Neuronal stem cell (in vitro differentiated cells): Measurements from ENCODE around the gene EN2.

Experiments used
- DNase-seq: peaks from one replicate; pipeline ENCODE4 v3.0.0-alpha.2; 2013; ENCODE audit warnings: low spot score
- H2AFZ ChIP-seq: one replicate; pipeline ENCODE4 v1.6.1; 2013; ENCODE audit warnings: mild to moderate bottlenecking, low read length, inconsistent platforms
- H2AK5ac ChIP-seq: 2 replicates; pipeline ENCODE4 v1.6.1; 2013; ENCODE audit warnings: low read depth, mild to moderate bottlenecking, inconsistent platforms, low read length, moderate library complexity, mixed read lengths
- H2BK120ac ChIP-seq: 2 replicates; pipeline ENCODE4 v1.6.1; 2013; ENCODE audit warnings: low read depth, mild to moderate bottlenecking, inconsistent platforms, low read length, moderate library complexity, mixed read lengths
- H2BK12ac ChIP-seq: one replicate; pipeline ENCODE4 v1.6.1; 2013; ENCODE audit warnings: low read length, inconsistent platforms
- H2BK15ac ChIP-seq: 2 replicates; pipeline ENCODE4 v1.6.1; 2013; ENCODE audit warnings: mild to moderate bottlenecking, low read length, inconsistent platforms, mixed read lengths
- H2BK5ac ChIP-seq: one replicate; pipeline ENCODE4 v1.6.1; 2013; ENCODE audit warnings: inconsistent platforms, mild to moderate bottlenecking, low read length, moderate library complexity
- H3K14ac ChIP-seq: one replicate; pipeline ENCODE4 v1.6.1; 2013; ENCODE audit warnings: low read length, inconsistent platforms
- H3K18ac ChIP-seq: 2 replicates; pipeline ENCODE4 v1.6.1; 2013; ENCODE audit warnings: low read length, inconsistent platforms
- H3K23ac ChIP-seq: 2 replicates; pipeline ENCODE4 v1.6.1; 2013; ENCODE audit warnings: low read depth, mild to moderate bottlenecking, mixed read lengths, low read length, inconsistent platforms; ENCODE audit not compliant: poor library complexity
- H3K27ac ChIP-seq: replicated peaks from 3 replicates; pipeline ENCODE4 v1.5.1; 2013; ENCODE audit warnings: low read length, inconsistent platforms
- H3K27me3 ChIP-seq, 3 experiments: 2 replicates each; pipeline ENCODE4 v1.6.1; 2013; ENCODE audit warnings: low read length in 3 of 3, mild to moderate bottlenecking in 2 of 3, inconsistent platforms in 1 of 3, low read depth in 1 of 3, mixed read lengths in 1 of 3, moderate library complexity in 1 of 3; ENCODE audit not compliant: control insufficient read depth in 3 of 3, insufficient read depth in 3 of 3
- H3K36me3 ChIP-seq, 2 donors: replicated peaks in 1 of 2; 2 replicates each; pipeline ENCODE4 v1.6.1; 2013; ENCODE audit warnings: low read length in 2 of 2; ENCODE audit not compliant: control insufficient read depth in 2 of 2, insufficient read depth in 2 of 2
- H3K4ac ChIP-seq: 2 replicates; pipeline ENCODE4 v1.6.1; 2013; ENCODE audit warnings: inconsistent platforms, mild to moderate bottlenecking, low read length, moderate library complexity
- H3K4me1 ChIP-seq, 2 donors: 1 replicate in 1 of 2; 2 replicates in 1 of 2; pipeline ENCODE4 v1.6.1; 2013; ENCODE audit warnings: low read length in 2 of 2, low read depth in 1 of 2; ENCODE audit not compliant: control insufficient read depth in 2 of 2, insufficient read depth in 1 of 2
- H3K4me2 ChIP-seq: one replicate; pipeline ENCODE4 v1.6.1; 2013; ENCODE audit warnings: mild to moderate bottlenecking, low read length, inconsistent platforms; ENCODE audit not compliant: insufficient read depth, poor library complexity, severe bottlenecking
- H3K4me3 ChIP-seq, 2 donors: 2 replicates each; pipeline ENCODE4 v1.5.1; 2013; ENCODE audit warnings: low read length in 2 of 2, mild to moderate bottlenecking in 2 of 2, inconsistent platforms in 1 of 2, moderate library complexity in 1 of 2
- H3K79me1 ChIP-seq: one replicate; pipeline ENCODE4 v1.6.1; 2013; ENCODE audit warnings: low read depth, mild to moderate bottlenecking, inconsistent platforms, low read length, moderate library complexity
- H3K9ac ChIP-seq: one replicate; pipeline ENCODE4 v1.6.1; 2013; ENCODE audit warnings: mild to moderate bottlenecking, low read depth, low read length, inconsistent platforms; ENCODE audit not compliant: poor library complexity
- H3K9me3 ChIP-seq, 2 donors: replicated peaks in 1 of 2; 2 replicates each; pipeline versions ENCODE3 to v1.6.1; 2013; ENCODE audit warnings: low read length in 2 of 2, mild to moderate bottlenecking in 2 of 2, inconsistent platforms in 1 of 2, low read depth in 1 of 2, mixed read lengths in 1 of 2, moderate library complexity in 1 of 2; ENCODE audit not compliant: control insufficient read depth in 2 of 2, insufficient read depth in 1 of 2
- H4K8ac ChIP-seq: one replicate; pipeline ENCODE4 v1.6.1; 2013; ENCODE audit warnings: low read depth, mild to moderate bottlenecking, inconsistent platforms, low read length, moderate library complexity
- H4K91ac ChIP-seq: one replicate; pipeline ENCODE4 v1.6.1; 2013; ENCODE audit warnings: low read length, low read depth, mild to moderate bottlenecking, inconsistent platforms; ENCODE audit not compliant: poor library complexity
- WGBS, 2 donors: extraction: QIAGEN DNeasy Blood & Tissue Kit; methylation state at CpG; one replicate each; pipeline ENCODE4 v1.1.7; 2013; ENCODE audit warnings: missing lambda C conversion rate in 2 of 2, mixed read lengths in 1 of 2; ENCODE audit not compliant: insufficient read length in 2 of 2, insufficient replicate concordance in 1 of 2; ENCODE audit errors: extremely low coverage in 2 of 2; 5-methylcytosine and 5-hydroxymethylcytosine counted together

Gene EN2

DNA sequence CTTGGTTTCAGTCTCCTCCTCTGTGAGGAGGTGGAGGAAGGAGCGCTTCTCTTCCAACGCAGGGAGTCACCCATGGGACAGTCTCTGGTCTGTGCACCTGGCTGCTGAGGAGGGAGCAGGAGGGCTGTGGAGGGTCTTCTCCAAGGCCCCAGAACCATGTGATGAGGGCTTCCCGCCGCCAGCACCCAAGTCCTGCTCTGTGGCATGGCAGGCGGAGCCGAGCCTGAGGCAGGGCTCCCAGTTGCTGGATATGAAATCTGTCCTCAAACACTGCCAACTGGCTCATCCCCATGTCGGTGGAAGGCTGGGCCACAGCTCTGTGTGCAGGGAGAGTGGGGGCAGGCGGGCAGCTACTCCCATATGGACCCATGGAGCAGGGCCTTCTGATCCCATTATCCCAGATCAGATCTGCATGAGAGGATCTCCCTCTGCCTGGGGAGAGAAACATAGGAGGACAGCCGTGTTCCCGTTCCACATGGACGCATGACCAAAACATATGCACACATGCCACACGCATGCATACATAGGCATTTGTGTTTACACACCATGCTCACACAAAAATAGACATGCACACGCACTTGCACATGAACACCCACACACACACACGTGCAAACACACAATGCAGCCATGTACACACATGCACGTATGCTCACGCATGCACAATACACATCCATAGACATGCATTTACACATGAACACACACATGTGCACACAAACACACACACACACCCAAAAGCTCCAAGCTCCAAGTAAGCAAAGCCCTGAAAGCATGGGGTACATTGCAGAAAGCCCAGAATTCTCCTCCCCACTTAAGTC lies 38.8 kb upstream of the EN2 start:
- H3K18ac ChIP-seq, result peak overlapping the region; percentile 5
- H3K4ac ChIP-seq, result no peak overlapping the region
- no peak overlapping the region for H3K14ac ChIP-seq
- H4K91ac ChIP-seq, result no peak overlapping the region
- peaks cover 0 to 2% of the 10 kb centered on the region in 2 donors for H3K9me3 ChIP-seq
- H2BK12ac ChIP-seq, result no peak overlapping the region
- H2BK5ac ChIP-seq, result no peak overlapping the region
- WGBS, 2 donors, result no CpG with 5 or more reads among the region's 16 CpGs
- no peaks in the 10 kb centered on the region for H3K36me3 ChIP-seq
- no peak overlapping the region for H3K4me2 ChIP-seq
- H3K9ac ChIP-seq, result no peak overlapping the region
- H3K23ac ChIP-seq, result peak overlapping the region; percentile 4
- H3K27me3 ChIP-seq, result peaks cover 0 to 61% (median 0%) of the 10 kb centered on the region in 3 experiments
- H3K4me3 ChIP-seq, result peak overlapping the region in 1 of 2 donors; percentile 61
- no peak overlapping the region for H2BK120ac ChIP-seq
- H3K27ac ChIP-seq, result no peak overlapping the region
- H4K8ac ChIP-seq, result no peak overlapping the region
- H2BK15ac ChIP-seq, result no peak overlapping the region
- H3K79me1 ChIP-seq, result no peaks in the 10 kb centered on the region
- no peak overlapping the region for H2AK5ac ChIP-seq
- DNase-seq, result no peak
- peaks cover 0 to 3% of the 10 kb centered on the region in 2 donors for H3K4me1 ChIP-seq
- H2AFZ ChIP-seq, result no peak overlapping the region

DNA sequence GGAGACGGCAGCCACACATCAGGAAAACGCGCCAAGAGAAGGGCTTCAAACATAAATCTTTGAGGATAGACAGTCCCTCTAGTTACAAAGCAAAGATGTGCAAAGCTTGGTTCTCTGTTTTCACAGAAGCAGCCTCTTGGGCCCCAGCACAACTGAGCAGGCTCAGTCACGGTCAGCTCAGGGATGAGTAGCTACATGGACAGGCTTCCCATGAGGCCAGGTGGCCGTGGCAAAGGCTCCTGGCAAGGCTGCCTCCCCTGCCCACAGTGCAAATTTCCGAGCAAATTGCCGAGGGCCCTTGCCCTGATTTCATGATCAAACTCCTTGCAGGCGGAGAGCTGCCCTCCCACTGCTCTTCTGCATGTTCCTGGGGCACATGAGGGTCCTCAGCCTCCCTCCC lies 37.8 kb upstream of the EN2 start:
- Histone ChIP-seq H3K27me3 (peaks cover 0 to 66% (median 0%) of the 10 kb centered on the region in 3 experiments), H3K9ac (no peak overlapping the region), H3K4me3 (no peak overlapping the region), H3K4ac (no peak overlapping the region), H2BK120ac (no peak overlapping the region), H4K91ac (no peak overlapping the region), H3K14ac (no peak overlapping the region), H3K4me2 (no peak overlapping the region), H4K8ac (no peak overlapping the region), H2AFZ (no peak overlapping the region), H3K79me1 (no peaks in the 10 kb centered on the region), H2BK15ac (no peak overlapping the region), H3K4me1 (peaks cover 0 to 3% of the 10 kb centered on the region in 2 donors), H2BK5ac (no peak overlapping the region), H3K23ac (no peak overlapping the region), H3K36me3 (no peaks in the 10 kb centered on the region), H3K27ac (no peak overlapping the region), H3K9me3 (peaks cover 0 to 2% of the 10 kb centered on the region in 2 donors), H3K18ac (no peak overlapping the region), H2BK12ac (no peak overlapping the region), H2AK5ac (no peak overlapping the region)
- no CpG with 5 or more reads among the region's 8 CpGs for WGBS, 2 donors
- no peak for DNase-seq

DNA sequence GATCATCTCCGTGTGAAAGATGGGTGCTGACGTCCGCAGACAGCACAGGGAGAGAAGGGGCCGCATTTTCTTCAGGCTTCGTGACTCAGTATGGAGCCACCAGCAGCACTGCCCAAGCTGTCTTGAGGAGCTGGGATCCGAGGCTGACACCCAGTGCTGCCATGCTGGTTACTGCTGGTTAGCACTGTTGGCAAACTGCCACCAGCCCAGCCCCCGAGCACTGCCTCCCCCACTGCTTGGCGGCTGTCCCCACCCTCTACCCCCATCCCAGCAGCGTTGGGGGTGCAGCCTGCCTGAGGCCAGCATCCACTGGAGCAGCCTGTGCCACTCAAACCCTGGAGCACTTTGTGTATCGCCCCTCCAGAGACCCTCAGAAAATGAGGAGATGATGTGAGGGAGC lies 35.8 kb upstream of the EN2 start:
- H2BK5ac ChIP-seq, result no peak overlapping the region
- no CpG with 5 or more reads among the region's 10 CpGs for WGBS, 2 donors
- H3K36me3 ChIP-seq, result no peaks in the 10 kb centered on the region

DNA sequence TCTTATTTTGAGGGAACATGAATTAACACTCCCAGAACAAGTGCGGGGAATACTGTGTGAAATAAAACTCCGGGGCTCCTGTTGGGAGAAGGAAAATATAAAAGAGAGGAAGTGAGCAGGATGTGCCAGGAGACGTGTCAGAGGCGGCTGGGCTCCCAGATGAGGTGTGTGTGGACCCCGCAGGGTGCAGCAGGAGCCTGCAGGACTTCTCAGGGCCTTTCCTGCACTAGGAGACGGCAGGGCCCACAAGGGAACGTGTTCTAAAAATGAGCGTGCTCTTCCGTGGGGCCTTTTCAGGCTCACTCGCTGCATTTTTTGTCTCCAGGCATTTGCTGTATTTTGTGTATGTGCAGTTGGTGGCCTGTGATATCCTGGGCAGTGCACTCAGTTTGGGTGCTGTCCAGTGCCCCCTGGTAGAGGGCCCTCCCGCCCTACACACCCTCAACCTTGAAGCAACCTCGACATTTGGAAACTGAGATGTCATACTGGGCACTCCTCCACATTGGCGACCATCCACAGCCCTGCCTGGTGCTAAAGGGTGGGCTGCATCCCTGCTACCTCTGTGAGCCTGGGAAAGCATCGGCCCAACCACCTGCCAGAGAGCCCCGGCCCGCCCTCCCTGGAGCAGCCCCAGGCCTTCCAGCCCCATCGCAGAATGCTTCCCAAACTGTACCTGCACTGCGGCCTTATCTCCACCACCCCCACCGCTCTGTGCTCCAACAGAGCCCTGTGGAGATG lies 35.2 kb upstream of the EN2 start:
- Histone ChIP-seq H3K4ac (no peak overlapping the region), H2BK5ac (no peak overlapping the region), H3K9me3 (peaks cover 0 to 2% of the 10 kb centered on the region in 2 donors), H2BK120ac (no peak overlapping the region), H3K14ac (no peak overlapping the region), H2BK12ac (no peak overlapping the region), H4K8ac (no peak overlapping the region), H3K27me3 (peaks cover 0 to 73% (median 0%) of the 10 kb centered on the region in 3 experiments), H3K18ac (peak overlapping the region; percentile 45), H3K27ac (no peak overlapping the region), H2AFZ (no peak overlapping the region), H3K79me1 (no peaks in the 10 kb centered on the region), H3K23ac (peak overlapping the region; percentile 66), H2BK15ac (no peak overlapping the region), H3K4me3 (no peak overlapping the region), H3K9ac (no peak overlapping the region), H3K4me2 (no peak overlapping the region), H3K4me1 (peaks cover 0 to 3% of the 10 kb centered on the region in 2 donors), H3K36me3 (no peaks in the 10 kb centered on the region), H2AK5ac (no peak overlapping the region), H4K91ac (no peak overlapping the region)
- DNase-seq, result no peak
- WGBS, 2 donors, result no CpG with 5 or more reads among the region's 19 CpGs

More for the DNA sequence above, 35.8 kb upstream of the EN2 start:
- Histone ChIP-seq H3K27me3 (peaks cover 0 to 74% (median 0%) of the 10 kb centered on the region in 3 experiments), H3K4ac (no peak overlapping the region), H2AK5ac (no peak overlapping the region), H3K9ac (no peak overlapping the region), H3K23ac (no peak overlapping the region), H3K79me1 (no peaks in the 10 kb centered on the region), H3K4me1 (peaks cover 0 to 3% of the 10 kb centered on the region in 2 donors), H3K18ac (peak overlapping the region; percentile 72), H3K9me3 (peaks cover 0 to 2% of the 10 kb centered on the region in 2 donors), H2BK15ac (no peak overlapping the region), H2BK12ac (no peak overlapping the region), H3K14ac (no peak overlapping the region), H2AFZ (no peak overlapping the region), H4K8ac (no peak overlapping the region), H3K4me2 (no peak overlapping the region), H4K91ac (no peak overlapping the region), H3K4me3 (no peak overlapping the region), H2BK120ac (no peak overlapping the region), H3K27ac (no peak overlapping the region)
- DNase-seq, result no peak
